ENCODE results near the gene DCTPP1. TPM values are rescaled to one million over a fixed set of nuclear protein-coding genes. Genes with fewer than 3 reads are reported as not detected.
"Not testable (repeated sequence)": the region's sequence is repeated elsewhere in the genome, so short reads cannot be mapped to it uniquely, and the experiment has no call there.

The DCTPP1 gene
- total RNA-seq, 1 experiment from 2014 or later, result 28.9 TPM

DNA sequence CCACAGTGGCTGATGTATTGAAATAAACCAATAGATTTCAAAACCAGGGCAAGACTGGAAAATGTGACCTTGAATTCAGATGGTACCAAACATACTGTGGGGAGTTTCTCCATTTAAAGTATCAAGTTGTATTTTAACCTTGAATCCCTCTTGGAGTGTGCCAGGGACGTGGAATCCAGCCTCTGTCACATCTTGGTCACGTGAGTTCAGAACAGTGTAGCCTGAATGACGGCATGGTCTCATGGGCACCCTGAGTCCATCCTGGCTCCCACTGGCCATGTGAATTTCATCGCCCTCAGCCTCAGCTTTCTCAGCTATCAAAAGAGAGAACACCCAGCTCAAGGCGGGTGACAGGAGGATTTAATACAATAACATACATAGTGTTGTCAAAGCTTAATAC is 15.7 kb downstream of the DCTPP1 start:
- no peak for DNase-seq (ENCODE audit: low spot score)

DNA sequence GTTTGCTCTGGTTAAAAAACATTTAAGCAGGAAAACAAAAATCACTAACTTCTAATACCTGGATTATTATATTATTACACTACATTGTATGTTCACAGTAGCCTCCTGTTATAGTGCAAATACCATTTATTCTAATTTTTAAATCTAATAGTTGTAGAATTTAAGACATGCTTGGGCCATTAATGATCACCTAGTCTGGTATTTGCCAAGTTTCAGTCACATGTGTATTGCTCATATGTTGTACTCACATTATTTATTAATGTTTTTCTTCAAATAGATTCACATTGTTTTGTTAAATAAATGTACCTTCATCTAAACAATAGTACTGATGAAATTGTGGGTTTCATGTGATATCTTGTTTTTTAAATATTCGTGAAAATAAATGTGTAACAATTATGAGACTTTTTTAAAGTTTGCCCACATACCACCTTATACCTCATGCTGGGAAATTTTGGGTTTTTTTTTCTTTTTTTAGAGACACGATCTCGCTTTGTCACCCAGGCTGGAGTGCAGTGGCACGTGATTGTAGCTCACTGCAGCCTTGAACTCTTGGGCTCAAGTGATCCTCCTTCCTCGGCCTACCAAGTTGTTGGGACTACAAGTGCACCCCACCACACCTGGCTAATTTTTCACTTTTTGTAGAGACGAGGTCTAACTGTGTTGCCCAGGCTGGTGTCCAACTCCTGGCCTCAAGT is 16.6 kb downstream of the DCTPP1 start:
- DNase-seq (ENCODE audit: low spot score), result no peak

DNA sequence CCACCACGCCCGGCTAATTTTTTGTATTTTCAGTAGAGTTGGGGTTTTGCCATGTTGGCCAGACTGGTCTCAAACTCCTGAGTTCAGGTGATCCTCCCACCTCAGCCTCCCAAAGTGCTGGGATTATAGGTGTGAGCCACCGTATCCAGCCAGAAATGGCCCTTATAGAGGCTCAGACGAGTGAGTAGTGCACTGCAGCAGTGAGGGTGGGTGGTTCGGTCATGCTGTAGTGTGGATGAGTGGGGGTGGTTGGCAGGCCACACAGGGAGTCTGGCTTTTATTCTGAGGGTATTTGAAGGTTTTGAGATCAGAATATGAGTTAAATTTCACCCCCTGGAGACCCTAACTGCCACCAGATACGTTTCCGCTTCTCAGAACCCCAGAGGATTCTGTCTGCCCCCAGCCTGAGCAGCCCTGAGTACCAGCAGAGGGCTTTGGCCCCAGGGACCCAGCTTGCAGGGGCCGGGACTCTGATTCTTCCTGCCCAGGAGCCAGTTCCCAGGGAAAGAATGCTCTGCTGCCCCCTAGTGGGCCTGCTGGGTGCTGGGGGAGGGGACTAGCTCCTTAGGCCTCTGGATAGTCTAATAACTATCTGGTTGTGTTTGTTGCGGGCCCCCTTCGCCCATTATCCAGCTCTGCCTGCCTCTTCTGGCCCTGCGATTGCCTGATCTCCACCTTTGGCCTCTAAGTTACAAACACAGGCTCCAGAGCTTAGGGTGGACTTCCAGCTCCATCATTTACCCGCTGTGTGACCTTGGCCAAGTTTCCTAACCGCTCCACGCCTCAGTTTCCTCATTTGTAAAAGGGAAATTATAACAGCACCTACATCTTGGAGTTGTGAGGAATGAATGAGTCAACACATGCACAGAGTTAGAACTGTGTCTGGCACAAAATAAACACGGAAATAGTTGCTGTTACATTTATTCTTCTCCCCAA is 20.4 kb downstream of the DCTPP1 start:
- DNase-seq (ENCODE audit: low spot score), result peak; percentile 67

DNA sequence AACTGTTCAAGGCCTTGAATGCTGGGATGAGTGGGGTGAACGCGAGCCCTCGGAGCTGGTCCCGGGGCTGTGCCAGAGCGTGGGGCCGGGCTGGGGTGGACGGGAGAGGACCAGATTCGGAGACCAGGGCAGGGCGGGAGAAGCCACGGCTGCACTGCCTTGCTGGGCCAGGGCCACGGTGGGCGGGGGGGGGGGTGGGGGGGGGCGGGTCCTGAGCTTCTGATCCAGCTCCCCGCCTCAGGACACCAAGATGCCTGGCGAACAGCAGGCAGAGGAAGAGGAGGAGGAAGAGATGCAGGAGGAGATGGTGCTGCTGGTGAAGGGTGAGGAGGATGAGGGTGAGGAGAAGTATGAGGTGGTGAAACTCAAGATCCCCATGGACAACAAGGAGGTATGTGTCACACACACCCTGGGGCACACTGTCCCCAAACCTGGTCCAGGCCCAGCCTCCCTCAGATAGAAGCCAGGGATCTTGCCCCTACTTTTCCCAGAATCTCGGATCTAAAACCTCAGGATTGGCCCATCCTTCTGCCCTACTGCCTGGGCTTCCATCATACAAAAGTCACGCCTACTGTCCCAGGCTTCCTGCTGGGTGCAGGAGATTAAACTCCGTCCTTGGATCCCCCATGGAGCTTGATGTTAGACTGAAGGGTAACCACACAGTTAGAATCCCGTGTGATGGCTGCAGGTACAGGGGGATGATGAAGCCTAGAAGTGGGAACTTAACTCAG is 21.9 kb downstream of the DCTPP1 start:
- no peak for DNase-seq (ENCODE audit: low spot score)

DNA sequence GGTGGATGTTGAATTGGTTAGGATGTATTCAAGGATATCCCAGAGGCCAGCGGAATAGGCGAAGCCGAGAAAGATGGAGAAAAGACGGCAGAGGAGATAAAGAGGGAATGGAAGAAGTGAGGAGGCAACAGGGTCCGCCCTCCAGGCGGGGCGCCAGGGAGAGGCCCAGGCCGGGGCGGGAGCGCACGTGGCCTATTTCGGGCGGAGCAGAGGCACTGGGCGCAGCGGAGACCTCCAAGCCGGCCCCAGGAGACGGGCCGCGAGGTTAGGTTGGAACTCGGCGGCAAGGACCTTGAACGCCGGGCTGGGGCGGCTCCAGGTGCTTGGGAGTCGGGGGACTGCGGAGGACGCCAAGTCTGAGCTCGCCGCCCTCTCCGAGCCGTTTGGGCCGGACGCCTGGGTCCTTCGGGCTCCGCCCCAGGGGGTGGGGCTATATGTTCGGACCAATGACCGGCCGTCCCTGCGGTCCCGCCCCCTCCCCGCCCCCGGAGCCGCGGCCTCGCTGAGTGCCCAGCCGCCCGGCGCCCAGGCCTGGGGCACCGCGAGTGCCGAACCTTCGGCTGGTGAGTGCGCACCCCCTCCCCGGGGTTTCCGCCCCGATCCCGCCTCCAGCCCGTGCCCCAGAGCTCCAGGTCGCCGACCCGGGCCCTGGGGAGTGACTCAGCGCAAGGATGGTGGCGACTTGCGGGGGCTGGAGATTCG is 22.6 kb downstream of the DCTPP1 start, which contains the start of gene ZNF771:
ZNF771 (plus strand) TSS at position 505 of the 702 bp plus-strand sequence. CDS start 448 bp downstream, outside the sequence.
- peak; percentile 72 for DNase-seq (ENCODE audit: low spot score)

DNA sequence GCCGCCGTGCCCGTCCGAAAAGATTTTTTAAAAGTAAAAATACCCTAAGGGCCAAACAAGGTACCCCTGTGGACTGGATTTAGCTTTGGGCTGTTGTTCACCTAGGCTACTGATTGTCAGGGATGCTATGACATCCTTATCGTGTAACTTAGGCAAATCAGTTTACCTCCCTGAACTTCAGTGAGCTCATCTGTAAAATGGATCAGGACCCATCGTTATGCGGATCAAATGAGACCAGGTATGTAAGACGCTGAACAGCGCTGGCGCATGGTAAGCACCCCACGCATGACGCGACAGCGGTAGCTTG is 23.1 kb downstream of the DCTPP1 start:
- no peak for DNase-seq (ENCODE audit: low spot score)

DNA sequence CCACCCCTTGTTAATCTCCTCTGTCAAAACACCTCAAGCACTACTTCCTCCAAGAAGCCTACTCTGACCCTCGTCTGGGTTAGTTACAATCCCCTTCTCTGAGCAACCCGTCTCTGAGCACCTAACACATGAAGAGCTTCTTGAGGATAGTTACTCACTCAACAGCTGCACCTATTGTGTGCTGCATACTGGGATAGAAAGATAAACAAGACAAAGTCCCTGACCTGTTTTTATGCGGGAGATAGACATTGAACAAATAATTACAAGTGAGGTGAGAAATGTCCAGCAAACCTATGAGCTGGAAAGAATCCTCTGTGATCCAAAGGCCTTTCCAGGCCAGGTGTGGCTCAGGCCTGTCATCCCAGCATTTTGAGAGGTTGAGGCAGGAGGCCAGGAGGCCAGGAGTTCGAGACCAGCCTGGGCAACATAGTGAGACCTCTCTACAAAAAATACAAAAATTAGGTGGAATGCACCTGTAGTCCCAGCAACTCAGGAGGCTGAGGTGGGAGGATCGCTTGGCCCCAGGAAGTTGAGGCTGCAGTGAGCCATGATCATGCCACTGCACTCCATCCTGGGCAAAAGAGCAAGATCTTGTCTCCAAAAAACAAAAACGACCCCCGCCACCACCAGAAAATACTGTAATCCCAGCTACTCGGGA is 27.9 kb downstream of the DCTPP1 start:
- no peak for DNase-seq (ENCODE audit: low spot score)

DNA sequence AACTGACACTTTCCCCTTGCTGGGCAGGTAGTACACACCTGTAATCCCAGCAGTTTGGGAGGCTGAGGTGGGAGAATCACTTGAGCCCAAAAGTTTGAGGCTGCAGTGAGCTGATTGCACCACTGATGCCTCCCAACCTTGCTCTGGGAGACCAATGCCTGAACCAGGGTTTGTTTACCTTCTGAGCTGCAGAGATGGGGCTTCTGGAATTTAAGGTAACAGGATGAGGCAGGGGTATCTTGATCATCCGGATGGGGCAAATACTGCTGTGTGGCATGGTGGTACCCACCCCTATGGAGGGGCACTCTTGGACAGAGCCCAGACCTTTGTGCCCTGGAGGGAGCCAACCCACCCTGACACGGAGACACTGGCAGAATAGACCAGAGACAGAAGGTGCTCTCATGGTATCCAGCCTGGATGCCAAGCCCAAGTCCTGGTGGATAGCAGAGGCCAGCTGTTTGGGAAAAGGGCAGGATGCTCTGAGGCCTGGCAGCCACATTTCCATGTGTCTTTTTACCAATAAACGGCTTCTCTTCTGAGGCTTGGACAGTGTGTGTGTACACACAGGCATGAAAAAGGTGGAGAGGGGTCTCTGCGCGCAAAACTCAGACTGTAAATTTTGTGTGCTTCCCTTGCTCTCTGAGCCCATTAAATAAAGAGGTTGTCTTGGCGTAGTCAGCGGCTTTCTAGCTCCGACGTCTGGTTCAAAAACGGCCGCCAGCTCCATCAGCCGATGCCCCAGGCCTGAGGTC is 30.2 kb downstream of the DCTPP1 start:
- DNase-seq (ENCODE audit: low spot score), result no peak

DNA sequence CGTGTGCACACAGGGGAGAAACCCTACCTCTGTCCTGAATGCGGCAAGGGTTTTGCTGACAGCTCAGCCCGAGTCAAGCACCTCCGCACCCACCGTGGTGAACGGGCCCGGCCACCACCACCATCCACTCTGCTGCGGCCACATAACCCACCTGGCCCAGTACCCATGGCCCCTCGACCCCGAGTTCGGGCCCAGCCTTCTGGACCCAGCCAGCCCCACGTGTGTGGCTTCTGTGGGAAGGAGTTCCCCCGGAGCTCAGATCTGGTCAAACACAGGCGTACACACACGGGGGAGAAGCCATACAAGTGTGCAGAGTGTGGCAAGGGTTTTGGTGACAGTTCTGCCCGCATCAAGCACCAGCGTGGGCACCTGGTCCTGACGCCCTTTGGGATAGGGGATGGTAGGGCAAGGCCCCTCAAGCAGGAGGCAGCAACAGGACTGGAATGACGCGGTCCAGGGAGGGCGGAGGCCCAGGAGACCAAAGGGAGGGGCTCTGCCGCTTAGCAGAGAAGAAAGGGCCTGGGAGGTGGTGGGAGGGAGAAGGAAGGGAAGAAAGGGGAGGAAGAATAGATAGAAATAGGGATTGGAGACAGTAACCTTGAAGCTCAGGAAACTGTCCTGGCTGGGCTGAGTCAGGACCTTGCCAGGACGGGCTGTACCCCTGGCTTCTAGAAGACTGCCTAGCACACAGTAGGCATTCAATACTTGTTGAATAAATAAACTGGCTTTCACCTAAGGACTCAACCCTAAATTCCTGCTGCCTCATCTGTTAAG is 31.0 kb downstream of the DCTPP1 start:
- no peak for DNase-seq (ENCODE audit: low spot score)

DNA sequence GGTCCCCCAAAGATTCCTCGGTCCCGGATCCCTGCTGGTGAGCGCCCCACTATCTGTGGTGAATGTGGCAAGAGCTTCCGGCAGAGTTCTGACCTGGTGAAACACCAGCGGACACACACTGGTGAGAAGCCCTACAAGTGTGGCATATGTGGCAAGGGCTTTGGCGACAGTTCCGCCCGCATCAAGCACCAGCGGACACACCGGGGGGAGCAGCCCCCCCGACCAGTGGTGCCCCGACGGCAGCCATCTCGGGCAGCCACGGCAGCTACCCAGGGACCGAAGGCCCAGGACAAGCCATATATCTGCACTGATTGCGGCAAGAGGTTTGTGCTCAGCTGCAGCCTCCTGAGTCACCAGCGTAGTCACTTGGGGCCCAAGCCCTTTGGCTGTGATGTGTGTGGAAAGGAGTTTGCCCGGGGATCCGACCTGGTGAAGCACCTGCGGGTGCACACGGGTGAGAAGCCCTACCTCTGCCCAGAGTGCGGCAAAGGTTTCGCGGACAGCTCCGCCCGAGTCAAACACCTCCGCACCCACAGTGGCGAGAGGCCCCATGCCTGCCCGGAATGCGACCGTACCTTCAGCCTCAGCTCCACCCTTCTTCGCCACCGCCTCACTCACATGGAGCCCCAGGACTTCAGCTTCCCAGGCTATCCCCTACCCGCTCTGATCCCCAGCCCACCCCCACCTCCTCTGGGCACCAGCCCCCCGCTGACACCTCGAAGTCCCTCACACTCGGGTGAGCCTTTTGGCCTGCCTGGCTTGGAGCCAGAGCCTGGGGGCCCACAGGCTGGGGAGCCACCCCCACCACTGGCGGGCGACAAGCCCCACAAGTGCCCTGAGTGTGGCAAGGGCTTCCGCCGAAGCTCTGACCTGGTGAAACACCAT is 31.8 kb downstream of the DCTPP1 start:
- DNase-seq (ENCODE audit: low spot score), result no peak

DNA sequence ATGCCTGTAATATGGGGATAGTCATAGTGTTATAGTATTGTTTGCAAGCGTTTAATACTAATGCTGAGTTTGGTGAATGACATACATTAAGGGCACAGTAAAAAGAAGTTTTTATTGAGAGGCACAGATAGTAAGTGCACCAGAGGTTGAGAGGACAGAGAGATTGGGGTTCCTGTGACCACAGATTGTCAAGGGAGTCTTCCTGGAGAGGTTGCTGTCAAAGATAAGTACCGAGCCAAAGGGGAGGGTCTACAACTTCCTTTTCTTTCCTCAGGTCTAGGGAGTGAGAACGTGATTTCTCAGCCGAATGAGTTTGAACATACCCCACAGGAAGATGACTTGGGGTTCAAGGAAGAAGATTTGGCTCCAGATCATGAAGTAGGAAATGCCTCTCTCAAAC is 32.8 kb downstream of the DCTPP1 start:
- DNase-seq (ENCODE audit: low spot score), result no peak

DNA sequence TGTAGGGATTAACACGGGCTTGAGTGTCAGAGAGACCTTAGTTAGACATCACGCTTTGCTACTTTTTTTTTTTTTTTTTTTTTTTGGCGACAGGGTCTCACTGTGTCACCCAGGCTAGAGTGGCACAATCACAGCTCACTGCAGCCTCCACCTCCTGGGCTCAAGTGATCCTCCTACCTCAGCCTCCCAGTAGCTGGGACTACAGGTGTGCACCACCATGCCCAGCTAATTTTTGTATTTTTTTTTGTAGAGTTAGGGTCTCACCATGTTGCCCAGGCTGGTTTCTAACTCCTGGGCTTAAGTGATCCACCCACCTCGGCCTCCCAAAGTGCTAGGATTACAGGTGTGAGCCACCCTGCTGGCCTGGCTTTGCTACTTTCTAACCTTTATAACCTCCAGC is 33.2 kb downstream of the DCTPP1 start:
- DNase-seq (ENCODE audit: low spot score), result not testable (repeated sequence)

DNA sequence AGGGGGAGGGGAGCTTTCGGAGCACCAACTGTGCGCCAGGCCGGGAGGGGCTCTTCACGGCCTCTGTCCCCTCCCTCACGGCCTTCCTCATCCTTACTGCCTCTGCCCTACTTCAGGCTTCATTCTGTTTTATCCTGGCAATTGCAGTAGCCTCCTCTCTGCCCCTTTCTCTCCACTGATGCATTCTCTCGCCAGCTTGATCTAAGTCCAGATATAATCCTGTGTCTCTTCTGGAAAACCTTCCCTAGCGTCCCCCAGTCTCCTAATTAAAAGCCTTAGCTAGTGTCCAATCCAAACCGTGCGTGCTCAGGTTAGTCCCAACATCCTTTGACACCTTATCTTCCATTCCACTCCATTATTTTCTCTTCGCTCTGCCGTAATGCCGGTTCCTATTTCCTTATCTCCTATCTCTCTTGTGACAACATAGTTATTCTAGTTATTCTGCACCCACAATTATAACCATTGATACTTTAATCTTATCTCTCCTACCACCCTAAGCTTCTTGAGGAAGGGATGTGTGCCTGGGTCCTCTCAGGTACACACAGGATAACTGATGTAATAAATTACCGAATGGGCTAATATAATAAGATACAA is 33.7 kb downstream of the DCTPP1 start:
- DNase-seq (ENCODE audit: low spot score), result no peak

DNA sequence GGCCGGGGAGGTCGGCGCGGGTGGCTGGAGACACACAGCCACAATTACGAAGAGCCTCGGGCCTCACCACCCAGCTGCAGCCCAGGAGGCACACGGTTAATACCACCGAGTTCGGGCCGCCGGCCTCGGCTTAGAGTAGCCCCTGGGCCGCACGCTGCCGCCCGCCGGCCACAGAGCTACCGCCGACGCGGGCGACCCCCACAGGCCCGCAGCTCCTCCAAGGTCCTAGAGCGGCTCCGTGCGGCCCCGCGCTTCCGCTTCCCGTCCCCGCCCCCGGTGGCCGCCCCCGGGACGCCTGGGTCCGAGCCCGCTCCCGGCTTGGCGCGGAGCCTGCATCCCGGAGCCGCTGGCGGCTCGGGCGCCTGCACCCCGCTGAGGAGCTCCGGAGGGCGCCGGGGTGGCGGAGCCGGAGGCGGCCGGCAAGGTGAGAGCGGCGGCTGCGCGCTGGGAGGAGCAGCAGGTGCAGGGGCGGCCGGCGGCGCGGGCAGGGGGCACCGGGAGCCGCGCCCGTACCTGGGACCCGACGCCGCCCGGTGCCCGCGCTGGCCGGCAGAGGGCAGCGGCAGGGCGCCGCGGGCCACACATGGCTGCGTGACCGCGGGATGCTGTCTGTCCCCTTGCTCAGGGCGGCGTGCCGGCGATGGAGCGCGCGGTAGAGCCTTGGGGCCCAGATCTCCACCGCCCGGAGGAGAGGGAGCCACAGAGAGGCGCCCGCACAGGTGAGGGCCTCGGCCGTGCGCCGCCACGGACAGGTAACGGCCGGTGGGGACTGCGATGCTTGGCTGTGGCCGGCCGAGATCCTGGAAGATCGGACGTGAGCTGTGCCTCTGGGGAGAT is 34.5 kb downstream of the DCTPP1 start, which contains the start of gene ZNF48:
ZNF48 (plus strand) TSS at position 266 of the 837 bp plus-strand sequence; CDS start at position 641, 375 bp downstream.
- peak; percentile 39 for DNase-seq (ENCODE audit: low spot score)

DNA sequence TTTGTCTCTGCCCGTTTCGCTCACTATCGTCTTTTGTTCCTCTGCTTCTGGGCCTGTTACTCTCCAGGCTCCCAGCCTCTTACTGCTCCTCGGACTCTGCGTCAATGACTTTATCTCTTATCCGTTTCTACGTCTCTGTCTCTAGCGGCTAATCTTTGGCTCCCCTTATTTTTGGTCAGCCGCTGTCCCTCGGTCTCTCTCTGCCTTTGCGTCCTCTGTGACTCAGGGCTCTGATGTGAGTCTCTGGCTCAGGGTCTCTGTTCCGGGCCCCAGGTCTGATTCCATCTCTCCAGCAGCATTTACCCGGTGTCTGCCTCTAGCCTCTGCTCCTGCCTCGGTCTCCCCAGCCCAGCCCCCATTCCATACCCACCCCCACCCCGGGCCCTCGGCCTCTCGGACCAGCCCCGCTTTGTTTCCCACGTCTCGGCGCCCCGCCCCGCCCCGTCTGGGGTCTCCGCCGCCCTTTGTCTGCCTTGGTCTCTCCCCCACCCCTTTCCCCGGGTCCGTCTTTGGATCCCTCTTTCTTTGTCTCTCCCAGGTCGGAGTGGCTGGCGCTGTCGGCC is 35.2 kb downstream of the DCTPP1 start:
- no peak for DNase-seq (ENCODE audit: low spot score)

DNA sequence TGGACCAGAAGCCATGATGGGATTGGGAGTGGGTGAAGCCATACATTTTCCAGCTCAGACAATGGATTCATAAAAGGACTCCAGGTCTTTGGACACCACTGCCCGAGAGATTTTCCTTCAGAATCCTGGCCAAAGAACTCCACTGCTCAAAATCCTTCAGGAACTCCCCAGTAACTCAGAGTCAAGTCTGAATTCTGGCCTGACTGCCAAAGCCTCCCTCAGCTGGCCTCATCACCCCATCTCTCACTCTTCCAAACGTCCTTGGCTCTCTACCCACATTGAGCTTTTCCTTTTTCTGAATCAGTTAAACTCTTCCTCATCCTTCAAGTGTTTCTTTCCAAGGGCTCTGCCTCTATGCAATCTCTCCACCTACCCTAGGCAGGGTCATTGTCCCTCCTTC is 46.3 kb downstream of the DCTPP1 start:
- no peak for DNase-seq (ENCODE audit: low spot score)
